Effector CD4-positive, alpha-beta T cell (primary cell): ENCODE data around the gene B4GALT5.

Experiments used
- DNase-seq: peaks from one replicate; pipeline ENCODE4 v3.0.0-alpha.2; 2020

B4GALT5 gene

GRCh38 chr20:49601153-49601924, 112.3 kb downstream of the B4GALT5 start:
- DNase-seq, result no peak

- no peak for DNase-seq
Observed at GRCh38 chr20:49599746-49600113, 113.9 kb downstream of the B4GALT5 start.

GRCh38 chr20:49597825-49598395, 115.8 kb downstream of the B4GALT5 start:
- no peak for DNase-seq

- no peak for DNase-seq
Observed at GRCh38 chr20:49595811-49596561, 117.7 kb downstream of the B4GALT5 start.

- no peak for DNase-seq
Observed at GRCh38 chr20:49595346-49595745, 118.3 kb downstream of the B4GALT5 start.

- no peak for DNase-seq
Observed at GRCh38 chr20:49594931-49595315, 118.8 kb downstream of the B4GALT5 start.

- DNase-seq, result no peak
Observed at GRCh38 chr20:49594143-49594930, 119.3 kb downstream of the B4GALT5 start.

GRCh38 chr20:49593466-49594142, 120.1 kb downstream of the B4GALT5 start:
- no peak for DNase-seq

GRCh38 chr20:49592120-49592519, 121.6 kb downstream of the B4GALT5 start:
- DNase-seq, result no peak

- DNase-seq, result no peak
Observed at GRCh38 chr20:49591217-49591865, 122.3 kb downstream of the B4GALT5 start.

GRCh38 chr20:49590163-49591017, 123.3 kb downstream of the B4GALT5 start:
- DNase-seq, result no peak

- no peak for DNase-seq
Observed at GRCh38 chr20:49589747-49590146, 123.9 kb downstream of the B4GALT5 start.

- DNase-seq, result no peak
Observed at GRCh38 chr20:49587111-49587570, 126.5 kb downstream of the B4GALT5 start.

GRCh38 chr20:49585585-49586245, 128.0 kb downstream of the B4GALT5 start:
- no peak for DNase-seq

- no peak for DNase-seq
Observed at GRCh38 chr20:49584418-49585382, 129.0 kb downstream of the B4GALT5 start.

- no peak for DNase-seq
Observed at GRCh38 chr20:49583669-49584417, 129.8 kb downstream of the B4GALT5 start.

- DNase-seq, result no peak
Observed at GRCh38 chr20:49583343-49583668, 130.4 kb downstream of the B4GALT5 start.
